Measurements from ENCODE around the gene GSG1. TPM values are rescaled to one million over a fixed set of nuclear protein-coding genes. Genes with fewer than 3 reads are reported as not detected.
"Not testable (repeated sequence)": the region's sequence is repeated elsewhere in the genome, so short reads cannot be mapped to it uniquely, and the experiment has no call there.

GSG1 gene
- total RNA-seq, 1 experiment from 2014 or later: not detected

DNA sequence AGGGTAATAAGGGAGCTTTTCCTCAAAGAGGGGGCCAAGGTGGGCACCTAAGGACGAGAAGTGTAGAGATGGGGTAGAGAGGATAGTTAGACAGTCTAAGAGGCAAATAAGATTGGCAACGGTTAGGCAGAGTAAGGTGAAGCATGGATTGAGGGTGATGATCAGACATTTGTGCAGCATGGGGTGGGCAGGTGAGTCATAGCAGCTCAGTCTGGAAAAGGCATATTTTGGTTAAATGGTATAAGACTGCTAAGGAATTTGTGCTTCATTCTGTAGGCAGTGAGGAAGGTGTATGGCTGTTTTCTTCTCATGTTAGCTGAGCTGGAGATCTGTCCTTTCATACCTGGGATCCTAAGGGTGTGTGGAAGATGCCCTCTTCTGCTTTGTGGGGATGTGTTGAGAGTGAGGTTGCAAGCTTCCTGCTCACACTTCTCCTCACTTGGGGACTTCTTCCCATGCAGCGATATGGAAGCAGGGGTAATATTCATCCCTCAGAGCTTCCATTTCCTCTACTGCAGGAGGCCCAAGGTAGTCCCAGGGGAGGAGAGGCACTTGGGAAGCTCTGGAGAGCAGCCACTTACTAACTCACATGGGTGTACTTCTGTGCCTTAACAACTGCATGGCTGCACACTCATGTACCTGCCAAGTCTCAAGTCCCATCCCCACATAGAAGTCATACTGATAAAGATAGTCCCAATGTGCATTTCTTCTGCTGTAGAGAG lies 28.9 kb downstream of the GSG1 start:
- DNase-seq (ENCODE audit: low read depth): no peak
- in situ Hi-C loops (cut with HindIII; ENCODE audit: low pct_unique_long_range_greater_than_20kb, low sequenced_read_pairs): no loop called here

DNA sequence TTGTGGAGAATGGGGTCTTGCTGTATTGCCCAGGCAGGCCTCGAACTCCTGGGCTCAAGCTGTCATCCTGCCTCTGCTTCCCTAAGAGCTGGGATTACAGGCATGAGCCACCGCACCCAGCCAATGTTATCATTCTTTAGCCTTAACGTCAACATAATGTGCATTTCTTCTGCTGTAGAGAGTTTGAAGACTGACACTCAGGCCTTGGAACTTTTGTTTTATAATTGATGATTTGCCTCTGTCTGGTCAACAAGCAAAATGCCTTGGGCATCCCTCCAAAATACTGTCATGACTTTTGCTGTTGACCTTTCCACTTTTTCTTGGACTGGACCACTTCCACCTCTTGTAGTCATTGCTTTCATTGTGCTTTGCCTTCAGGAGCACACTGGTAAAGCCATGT lies 30.3 kb downstream of the GSG1 start:
- in situ Hi-C loops (cut with HindIII; ENCODE audit: low pct_unique_long_range_greater_than_20kb, low sequenced_read_pairs): no loop called here
- DNase-seq (ENCODE audit: low read depth): no peak

DNA sequence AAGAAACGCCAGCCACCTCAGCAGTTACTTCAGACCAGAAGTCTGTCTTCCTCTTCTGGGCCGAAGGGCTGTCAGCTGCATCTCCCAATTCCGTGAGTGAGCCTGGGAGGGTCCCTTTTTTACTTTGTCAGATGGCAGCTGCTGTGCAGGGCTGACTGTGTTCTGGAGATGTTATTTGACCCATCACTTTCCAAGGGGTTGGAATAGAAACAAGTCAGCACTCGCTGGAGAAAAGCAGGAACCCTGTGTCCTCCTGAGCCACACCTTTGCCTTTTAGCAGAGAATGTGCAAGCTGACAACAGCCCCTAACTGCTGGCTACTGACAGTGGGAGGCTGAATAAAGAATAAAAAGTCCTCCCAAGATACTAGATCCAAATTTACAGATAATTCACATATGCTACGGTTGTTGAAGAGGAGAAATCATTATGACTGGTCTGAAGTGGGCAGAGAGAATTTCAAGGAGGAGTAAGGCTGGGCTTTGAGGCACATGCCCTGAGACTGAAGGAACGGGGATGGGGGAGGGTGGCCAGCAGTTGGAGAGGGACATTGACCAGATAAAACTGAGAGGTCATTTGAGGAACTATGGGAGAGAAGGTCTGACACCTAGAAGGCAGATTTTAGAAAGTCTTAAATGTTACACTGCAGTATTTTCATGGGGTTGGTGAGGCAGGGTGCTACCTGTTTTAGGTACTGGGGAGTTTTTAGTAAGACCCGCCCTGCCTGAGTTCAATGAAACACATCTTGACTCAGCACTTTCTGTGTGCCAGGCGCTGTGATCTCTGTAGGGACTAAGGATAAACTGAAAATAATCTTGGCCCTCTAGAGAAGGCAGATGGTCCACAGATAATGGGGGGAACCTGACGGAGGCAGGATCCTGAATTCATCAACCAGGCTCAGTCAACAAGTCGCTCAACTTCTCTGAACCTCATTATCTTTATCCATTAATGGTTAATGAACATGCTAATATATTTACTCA lies 31.9 kb downstream of the GSG1 start:
- in situ Hi-C loops (cut with HindIII; ENCODE audit: low pct_unique_long_range_greater_than_20kb, low sequenced_read_pairs): no loop called here
- DNase-seq (ENCODE audit: low read depth): no peak

DNA sequence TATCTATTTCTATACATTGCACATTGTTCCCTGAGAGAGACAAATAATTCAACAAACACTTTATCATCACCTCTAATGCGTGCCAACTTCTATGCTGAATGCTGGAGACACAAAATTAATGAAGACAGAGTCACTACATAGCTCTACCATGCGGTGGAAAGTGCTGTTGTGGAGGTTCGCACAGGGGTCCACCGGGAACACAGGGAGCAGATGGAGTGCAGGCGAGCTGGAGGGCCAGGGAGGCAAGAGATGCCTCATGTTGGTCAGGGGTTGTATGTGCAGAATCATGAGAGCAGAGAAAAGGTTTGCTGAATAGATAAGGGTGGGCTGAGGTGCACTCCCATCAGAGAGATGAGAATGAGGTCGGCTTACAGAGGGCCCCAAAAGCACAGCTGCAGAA lies 34.1 kb downstream of the GSG1 start:
- no peak for DNase-seq (ENCODE audit: low read depth)
- in situ Hi-C loops (cut with HindIII; ENCODE audit: low pct_unique_long_range_greater_than_20kb, low sequenced_read_pairs): no loop called here

DNA sequence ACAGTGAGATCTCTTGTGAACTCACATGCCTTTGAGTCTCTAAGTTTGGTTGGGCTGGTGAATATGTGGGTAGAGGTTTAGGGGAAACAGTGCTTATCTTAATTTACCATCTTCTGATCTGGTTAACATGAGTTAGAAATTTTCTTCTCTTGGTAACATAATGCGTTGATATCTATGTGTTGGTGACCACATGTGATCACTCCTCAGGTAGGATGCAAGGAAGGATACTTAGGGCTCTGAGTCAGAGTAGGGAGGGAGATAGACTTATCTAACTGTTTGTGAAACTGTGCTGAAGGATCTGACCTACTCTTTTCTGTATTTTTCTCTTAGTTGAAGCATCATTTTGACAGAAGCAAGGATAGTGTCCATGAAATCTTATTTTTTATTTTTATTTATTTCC lies 36.1 kb downstream of the GSG1 start:
- DNase-seq (ENCODE audit: low read depth): no peak
- in situ Hi-C loops (cut with HindIII; ENCODE audit: low pct_unique_long_range_greater_than_20kb, low sequenced_read_pairs): no loop called here

DNA sequence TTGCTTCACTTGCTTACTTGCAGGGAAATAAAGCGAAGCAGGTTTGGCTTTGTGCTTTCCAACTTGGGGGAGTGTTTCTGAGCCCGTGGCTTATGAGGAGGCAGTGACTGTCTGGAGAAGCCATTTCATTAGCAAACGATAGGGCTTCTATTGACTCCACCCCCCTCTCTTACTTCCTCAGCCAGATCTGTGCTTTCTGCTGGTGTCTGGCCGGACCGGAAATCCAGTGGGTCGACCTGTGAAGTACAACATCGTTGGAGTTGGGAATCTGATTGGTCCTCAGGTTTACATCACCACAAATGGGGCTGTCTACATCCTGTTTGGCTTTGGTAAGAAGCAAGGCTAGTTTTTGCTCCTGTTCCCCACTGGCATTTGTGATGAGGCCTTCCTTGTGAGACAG lies 37.0 kb downstream of the GSG1 start:
- in situ Hi-C loops (cut with HindIII; ENCODE audit: low pct_unique_long_range_greater_than_20kb, low sequenced_read_pairs): no loop called here
- no peak for DNase-seq (ENCODE audit: low read depth)

DNA sequence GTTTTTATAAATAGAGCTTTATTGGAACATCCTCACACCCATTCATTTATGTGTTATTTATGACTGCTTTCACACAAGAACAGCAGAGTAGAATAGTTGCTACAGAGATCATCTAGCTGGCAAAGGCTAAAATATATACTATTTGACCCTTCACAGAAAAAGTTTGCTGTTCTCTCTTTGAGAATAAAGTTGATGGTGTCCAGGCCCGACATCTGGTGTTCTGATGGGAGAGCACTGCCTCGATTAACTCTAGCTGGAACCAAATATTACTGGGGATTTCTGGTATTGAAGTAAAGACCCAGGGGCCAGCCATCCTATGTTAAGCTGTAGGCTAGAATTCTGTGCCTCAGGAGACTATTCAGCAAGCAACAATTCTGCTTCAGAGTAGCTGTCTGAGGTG lies 37.5 kb downstream of the GSG1 start:
- in situ Hi-C loops (cut with HindIII; ENCODE audit: low pct_unique_long_range_greater_than_20kb, low sequenced_read_pairs): no loop called here
- no peak for DNase-seq (ENCODE audit: low read depth)

DNA sequence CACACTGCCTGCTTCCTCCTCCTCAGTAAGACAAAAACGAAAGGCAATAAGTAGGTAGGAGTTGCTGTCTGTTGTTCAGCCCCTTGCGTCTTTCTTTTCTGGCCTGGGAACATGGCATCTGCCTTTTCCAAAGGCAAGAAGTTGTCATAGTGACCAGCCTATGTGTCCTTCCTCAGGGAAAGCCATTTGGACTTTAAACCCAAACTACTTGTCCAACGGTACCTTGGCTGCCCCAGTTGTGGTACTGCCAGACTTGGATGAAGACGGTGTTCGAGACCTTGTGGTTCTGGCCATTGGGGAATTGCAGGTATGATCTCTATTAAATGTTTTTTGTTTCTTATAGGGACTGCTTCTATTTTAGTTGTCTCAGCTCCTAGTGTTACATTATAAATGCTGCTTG lies 40.8 kb downstream of the GSG1 start:
- DNase-seq (ENCODE audit: low read depth): no peak
- in situ Hi-C loops (cut with HindIII; ENCODE audit: low pct_unique_long_range_greater_than_20kb, low sequenced_read_pairs): no loop called here

DNA sequence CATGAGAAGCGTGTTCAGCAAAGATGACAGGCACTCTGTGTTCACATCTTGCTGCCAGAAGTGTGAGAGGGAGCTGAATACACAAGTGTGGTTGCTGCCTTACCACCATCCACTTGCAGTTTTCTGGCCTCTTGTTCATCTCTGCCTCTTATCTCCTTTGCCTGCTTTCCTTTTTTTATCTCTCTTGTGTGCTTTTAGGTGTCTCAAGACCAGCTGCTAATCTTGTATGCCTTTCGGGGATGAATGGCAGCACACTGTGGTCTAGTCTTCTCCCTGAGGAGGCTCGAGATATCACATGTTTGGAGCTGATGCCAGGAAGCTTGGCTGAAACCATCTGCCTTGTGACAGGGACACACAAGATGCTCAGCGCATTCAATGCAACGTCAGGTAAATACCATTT lies 42.1 kb downstream of the GSG1 start:
- DNase-seq (ENCODE audit: low read depth): no peak
- in situ Hi-C loops (cut with HindIII; ENCODE audit: low pct_unique_long_range_greater_than_20kb, low sequenced_read_pairs): no loop called here

DNA sequence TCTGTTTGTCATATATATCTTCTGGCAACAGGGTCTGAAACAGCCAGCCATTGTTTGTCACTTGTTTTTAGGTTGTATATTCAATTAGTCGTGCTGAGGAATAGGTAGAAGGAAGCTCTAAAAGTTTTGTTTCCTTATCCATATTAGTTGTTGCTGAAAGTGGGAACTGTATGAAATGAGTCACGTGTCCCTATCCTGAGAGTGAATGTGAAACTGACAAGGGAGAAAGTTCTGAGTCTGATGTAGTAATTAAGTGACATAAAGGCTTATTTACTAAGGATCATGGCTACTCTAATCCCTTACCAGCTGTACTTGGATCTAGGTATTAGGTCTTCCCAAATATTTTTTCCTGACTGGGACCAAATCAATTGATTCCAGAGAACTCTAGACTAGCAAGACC lies 42.9 kb downstream of the GSG1 start:
- in situ Hi-C loops (cut with HindIII; ENCODE audit: low pct_unique_long_range_greater_than_20kb, low sequenced_read_pairs): no loop called here
- no peak for DNase-seq (ENCODE audit: low read depth)

DNA sequence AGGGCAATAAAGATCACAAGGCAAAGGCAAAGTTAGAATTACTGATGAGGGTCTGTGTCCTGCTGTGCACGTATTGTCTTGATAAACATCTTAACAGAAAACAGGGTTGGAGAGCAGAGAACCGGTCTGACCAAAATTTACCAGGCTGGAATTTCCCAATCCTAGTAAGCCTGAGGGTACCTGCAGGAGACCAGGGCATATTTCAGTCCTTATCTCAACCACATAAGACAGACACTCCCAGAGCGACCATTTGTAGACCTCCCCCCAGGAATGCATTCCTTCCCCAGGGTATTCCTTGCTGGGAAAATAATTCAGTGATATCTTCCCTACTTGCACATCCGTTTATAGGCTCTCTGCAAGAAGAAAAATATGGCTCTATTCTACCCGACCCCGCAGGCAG lies 49.9 kb downstream of the GSG1 start:
- peak; percentile 13 for DNase-seq (ENCODE audit: low read depth)
- in situ Hi-C loops (cut with HindIII; ENCODE audit: low pct_unique_long_range_greater_than_20kb, low sequenced_read_pairs): not testable (repeated sequence)

DNA sequence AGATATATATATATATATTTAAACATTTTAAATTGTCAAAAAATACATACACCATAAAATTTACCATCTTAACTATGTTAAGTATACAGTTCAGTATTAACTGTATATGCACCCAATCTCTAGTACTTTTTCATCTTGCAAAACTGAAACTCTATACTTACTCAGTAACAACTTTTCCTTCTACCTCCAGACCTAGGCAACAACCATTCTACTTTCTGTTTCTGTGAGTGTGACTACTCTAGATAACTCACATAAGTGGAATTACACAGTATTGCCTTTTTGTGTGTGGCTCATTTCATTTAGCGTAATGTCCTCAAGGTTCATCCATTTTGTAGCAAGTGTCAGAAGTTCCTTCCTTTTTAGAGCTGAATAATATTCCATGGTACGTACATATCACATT lies 51.0 kb downstream of the GSG1 start:
- no peak for DNase-seq (ENCODE audit: low read depth)
- in situ Hi-C loops (cut with HindIII; ENCODE audit: low pct_unique_long_range_greater_than_20kb, low sequenced_read_pairs): no loop called here

DNA sequence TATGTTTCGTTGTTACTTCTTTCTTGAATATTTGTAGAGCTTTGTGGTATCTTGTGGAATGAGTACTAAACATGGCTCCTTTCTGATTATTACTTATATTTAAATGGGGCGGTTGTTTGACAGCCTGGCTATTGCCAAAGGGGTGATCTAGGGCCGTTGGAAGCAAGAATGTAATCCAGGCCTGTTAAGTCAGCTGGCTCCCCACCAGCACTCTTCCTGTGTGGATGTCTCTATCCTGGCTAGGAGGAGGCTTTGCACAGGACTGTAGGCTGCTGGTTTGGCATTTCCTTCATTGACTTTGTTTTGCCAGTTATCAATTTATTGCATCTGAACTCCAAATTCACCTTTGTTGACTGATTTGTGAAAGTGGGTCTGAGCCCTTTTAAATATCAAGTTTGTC lies 53.7 kb downstream of the GSG1 start:
- in situ Hi-C loops (cut with HindIII; ENCODE audit: low pct_unique_long_range_greater_than_20kb, low sequenced_read_pairs): no loop called here
- DNase-seq (ENCODE audit: low read depth): no peak

DNA sequence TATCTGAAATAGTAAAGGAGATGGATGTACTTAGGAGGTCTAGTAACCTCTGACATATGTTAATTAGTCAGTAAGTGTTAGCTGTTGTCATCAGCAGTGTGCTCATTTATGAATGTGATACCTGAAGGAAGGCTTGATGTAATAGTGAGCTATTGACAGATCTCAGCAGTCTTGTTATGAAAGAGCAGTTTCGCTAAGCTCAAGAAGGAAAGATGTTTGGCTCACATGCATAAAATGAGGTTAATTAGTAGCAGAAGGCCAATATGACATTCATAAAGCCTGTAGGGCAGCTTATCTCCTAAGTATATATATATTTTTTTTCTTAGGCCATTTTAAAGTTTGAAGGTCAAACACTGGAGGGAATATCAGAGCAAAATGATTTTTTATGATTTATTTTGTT lies 56.5 kb downstream of the GSG1 start:
- in situ Hi-C loops (cut with HindIII; ENCODE audit: low pct_unique_long_range_greater_than_20kb, low sequenced_read_pairs): no loop called here
- no peak for DNase-seq (ENCODE audit: low read depth)

DNA sequence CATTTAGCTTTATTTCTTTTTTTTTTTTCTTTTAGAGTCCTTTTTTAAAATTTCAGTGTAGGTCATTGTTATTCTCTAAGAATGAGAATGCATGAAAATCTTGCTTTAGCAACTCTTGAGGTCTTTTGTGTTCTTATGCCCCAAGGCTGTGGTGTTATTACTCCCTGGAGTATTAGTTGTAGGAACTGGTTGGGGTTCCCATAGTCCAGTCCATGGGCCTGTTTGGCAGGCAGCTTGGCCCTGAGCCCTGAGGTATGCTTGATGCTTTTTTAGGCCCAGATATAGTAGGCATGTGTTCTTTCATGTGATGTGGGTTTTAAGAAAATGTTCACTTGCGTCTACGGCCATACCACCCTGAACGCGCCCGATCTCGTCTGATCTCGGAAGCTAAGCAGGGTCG lies 57.7 kb downstream of the GSG1 start:
- DNase-seq (ENCODE audit: low read depth): no peak
- in situ Hi-C loops (cut with HindIII; ENCODE audit: low pct_unique_long_range_greater_than_20kb, low sequenced_read_pairs): no loop called here

DNA sequence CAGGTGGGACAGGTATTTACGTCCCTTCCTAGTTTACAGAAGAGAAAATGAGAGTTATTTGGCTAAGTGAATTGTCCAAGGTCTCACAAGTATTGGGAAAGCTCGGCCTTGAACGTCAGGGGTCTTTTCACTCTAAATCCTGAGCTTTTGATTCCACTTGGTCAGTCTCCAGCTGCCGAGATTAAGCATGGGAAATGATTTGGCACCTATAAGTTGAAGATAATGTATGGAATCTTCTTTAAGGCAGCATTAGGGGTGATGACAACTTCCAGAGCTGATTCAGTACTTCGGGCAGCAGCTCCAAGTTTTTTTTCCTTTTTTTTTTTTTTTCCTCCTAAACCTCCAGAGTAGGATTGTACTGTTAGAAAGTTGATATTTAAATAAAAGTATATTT lies 58.6 kb downstream of the GSG1 start:
- in situ Hi-C loops (cut with HindIII; ENCODE audit: low pct_unique_long_range_greater_than_20kb, low sequenced_read_pairs): no loop called here
- DNase-seq (ENCODE audit: low read depth): no peak

DNA sequence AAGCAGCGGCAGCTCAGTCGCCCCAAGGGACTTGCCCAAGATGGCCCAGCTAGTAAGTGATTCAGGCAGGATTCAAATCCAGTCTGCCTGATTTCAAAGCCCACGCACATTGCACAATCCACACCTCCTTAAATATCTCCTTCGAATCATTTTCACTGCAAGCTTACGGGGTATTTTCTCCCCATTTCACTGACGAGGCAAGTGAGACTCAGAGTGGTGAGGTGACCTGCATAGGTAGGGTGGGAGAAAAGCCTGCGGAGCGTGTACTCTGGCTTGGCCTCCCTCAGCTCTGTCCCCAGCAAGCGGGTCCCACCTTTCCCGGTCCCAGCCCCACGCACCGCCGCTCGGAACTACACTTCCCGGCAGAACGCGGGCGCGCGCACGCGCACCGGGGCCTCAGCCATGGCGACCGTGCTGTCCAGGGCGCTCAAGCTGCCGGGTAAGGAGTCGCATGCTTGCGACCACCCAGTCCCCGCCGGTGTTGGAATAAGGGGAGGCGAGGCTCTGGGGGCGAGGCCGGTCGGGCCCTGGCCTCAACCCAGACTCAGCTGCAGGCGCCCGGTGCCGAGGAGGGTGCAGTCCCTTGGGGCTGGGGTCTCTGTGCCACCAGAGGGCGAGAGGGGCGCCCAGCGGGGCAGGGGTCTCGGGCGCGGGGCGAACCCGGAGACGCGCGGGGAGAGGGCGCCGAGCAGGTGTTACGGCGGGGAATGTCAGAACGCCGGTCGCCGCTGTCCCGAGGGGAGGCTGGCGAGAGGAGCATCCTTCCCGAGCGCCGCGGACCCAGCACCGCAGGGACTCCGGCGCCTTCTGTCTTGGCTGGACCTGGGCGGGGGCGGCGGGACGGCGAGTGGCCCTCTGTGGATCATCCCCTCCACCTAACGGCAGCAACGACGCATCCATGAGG lies 59.2 kb downstream of the GSG1 start, which contains the start of gene FAM234B:
TSS of gene FAM234B (plus strand) at position 380 of the 904 bp plus-strand sequence. CDS start at position 403, 23 bp downstream.
- peak; percentile 53 for DNase-seq (ENCODE audit: low read depth)
- in situ Hi-C loops (cut with HindIII; ENCODE audit: low pct_unique_long_range_greater_than_20kb, low sequenced_read_pairs): no loop called here

DNA sequence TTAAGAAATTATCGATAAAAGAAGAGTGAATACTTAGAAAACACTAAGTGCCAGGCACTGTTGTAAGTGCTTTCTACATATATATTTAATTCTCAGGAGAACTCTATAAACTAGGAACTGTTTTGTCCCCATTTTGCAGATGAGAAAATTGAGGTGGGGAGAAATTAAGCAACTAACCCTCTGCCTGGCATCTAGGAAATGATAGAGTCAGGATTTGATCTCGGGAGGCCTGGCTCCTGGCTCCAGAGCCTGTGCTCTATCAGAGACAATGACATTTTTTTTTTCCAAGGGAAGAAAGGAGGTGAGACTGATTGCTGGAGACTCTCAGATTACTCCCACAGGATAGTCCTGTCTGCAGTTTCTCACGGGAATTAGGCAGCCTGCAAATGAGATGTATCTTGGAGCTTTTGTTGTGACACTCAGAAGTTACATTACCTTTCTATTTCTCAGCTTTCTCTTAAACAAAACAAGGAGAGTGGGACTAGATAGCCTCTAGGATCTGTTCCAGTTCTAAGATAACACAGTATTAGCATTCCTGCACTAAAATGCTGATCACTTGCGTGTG lies 60.7 kb downstream of the GSG1 start:
- no peak for DNase-seq (ENCODE audit: low read depth)
- in situ Hi-C loops (cut with HindIII; ENCODE audit: low pct_unique_long_range_greater_than_20kb, low sequenced_read_pairs): no loop called here

All from Caki2 (cell line).